Thoracic aorta (tissue), 2 donors: ENCODE measurements around the gene TAF7L. TPM values are rescaled to one million over a fixed set of nuclear protein-coding genes. Genes with fewer than 3 reads are reported as not detected.

ENCODE experiments used
- ATAC-seq: fragments of 150-250 bp; one replicate; pipeline ENCODE4 v1.8.0; 2017; ENCODE audit warnings: low read depth; ENCODE audit not compliant: insufficient number of reproducible peaks, low FRiP score
- DNase-seq: peaks from one replicate; pipeline ENCODE4 v3.0.0-alpha.2; 2020; ENCODE audit warnings: low spot score
- H3K27ac ChIP-seq, 2 donors: fragments of 200-600 bp; sonication (generic); 1 replicate in 1 of 2; 2 replicates in 1 of 2; pipeline ENCODE4 v1.5.1; 2016; ENCODE audit warnings: mild to moderate bottlenecking in 2 of 2, moderate library complexity in 2 of 2
- H3K27me3 ChIP-seq: fragments of 200-600 bp; sonication (generic); replicated peaks from 2 replicates; pipeline ENCODE4 v1.6.0; 2016; ENCODE audit warnings: mild to moderate bottlenecking; ENCODE audit not compliant: insufficient read depth
- H3K36me3 ChIP-seq: fragments of 200-600 bp; sonication (generic); one replicate; pipeline ENCODE4 v1.5.1; 2016
- H3K4me1 ChIP-seq, 2 donors: fragments of 200-600 bp; sonication (generic); 1 replicate in 1 of 2; 2 replicates in 1 of 2; pipeline versions ENCODE4 v1.5.1 to v1.6.0; 2016; ENCODE audit warnings: low read depth in 2 of 2, mild to moderate bottlenecking in 1 of 2; ENCODE audit not compliant: control insufficient read depth in 1 of 2
- H3K4me3 ChIP-seq: fragments of 200-600 bp; sonication (generic); 2 replicates; pipeline ENCODE4 v1.5.1; 2016; ENCODE audit warnings: mild to moderate bottlenecking
- H3K9me3 ChIP-seq: fragments of 200-600 bp; sonication (generic); 2 replicates; pipeline ENCODE4 v1.5.1; 2016
- total RNA-seq, 2 donors: library from RNA; depleted of rRNA; stranded (reverse); fragments of >200 nt; gene quantifications; one replicate each; pipeline versions ENCODE4 v1.1.0 to v1.2.3, GENCODE V29; 2016
- TF ChIP-seq, protein P1 (sequence below): fragments of 200-600 bp; sonication (generic); IDR thresholded peaks from one replicate; pipeline ENCODE4 v1.5.1; 2019; ENCODE audit warnings: antibody characterized with exemption

Gene TAF7L
- total RNA-seq, 2 donors from 2014 or later = not detected

DNA sequence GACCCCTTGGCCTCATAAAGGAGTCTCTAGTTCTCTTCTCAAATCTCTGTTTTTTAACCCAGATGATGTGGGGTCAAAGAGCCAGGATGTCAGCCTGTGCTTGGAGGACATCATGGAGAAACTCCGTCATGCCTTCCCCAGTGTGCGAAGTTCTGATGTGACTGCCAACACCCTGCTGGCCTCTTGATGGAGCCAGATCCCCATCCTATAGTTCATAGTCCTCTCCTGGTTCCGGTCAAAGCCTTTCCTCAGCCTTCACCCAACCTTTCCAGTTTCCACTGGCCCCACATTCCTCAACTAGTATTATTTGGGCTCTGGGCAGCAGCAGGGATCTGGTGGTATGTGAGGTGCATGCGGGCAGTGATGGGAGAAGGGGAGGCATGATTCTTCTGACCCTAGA is 30.7 kb downstream of the TAF7L start:
- TF ChIP-seq, protein P1, sequence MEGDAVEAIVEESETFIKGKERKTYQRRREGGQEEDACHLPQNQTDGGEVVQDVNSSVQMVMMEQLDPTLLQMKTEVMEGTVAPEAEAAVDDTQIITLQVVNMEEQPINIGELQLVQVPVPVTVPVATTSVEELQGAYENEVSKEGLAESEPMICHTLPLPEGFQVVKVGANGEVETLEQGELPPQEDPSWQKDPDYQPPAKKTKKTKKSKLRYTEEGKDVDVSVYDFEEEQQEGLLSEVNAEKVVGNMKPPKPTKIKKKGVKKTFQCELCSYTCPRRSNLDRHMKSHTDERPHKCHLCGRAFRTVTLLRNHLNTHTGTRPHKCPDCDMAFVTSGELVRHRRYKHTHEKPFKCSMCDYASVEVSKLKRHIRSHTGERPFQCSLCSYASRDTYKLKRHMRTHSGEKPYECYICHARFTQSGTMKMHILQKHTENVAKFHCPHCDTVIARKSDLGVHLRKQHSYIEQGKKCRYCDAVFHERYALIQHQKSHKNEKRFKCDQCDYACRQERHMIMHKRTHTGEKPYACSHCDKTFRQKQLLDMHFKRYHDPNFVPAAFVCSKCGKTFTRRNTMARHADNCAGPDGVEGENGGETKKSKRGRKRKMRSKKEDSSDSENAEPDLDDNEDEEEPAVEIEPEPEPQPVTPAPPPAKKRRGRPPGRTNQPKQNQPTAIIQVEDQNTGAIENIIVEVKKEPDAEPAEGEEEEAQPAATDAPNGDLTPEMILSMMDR = no peak
- Histone ChIP-seq H3K36me3 (no peaks in the 10 kb centered on the region), H3K4me1 (no peaks in the 10 kb centered on the region), H3K9me3 (no peaks in the 10 kb centered on the region), H3K4me3 (no peak overlapping the region), H3K27me3 (no peaks in the 10 kb centered on the region), H3K27ac (no peak overlapping the region)
- DNase-seq (no peak), ATAC-seq (no peak)

DNA sequence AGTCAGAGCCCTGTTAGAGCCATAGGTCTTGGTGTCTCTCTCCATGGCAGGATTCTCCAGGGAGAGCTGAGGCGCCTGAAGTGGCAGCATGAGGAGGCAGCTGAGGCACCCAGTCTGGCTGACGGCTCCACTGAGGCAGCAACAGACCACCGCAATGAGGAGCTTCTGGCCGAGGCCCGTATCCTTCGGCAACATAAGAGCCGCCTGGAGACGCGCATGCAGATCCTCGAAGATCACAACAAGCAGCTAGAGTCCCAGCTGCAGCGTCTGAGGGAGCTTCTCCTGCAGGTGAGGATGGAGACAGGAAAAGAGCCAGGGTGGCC is 32.9 kb downstream of the TAF7L start:
- TF ChIP-seq, protein P1 = no peak

DNA sequence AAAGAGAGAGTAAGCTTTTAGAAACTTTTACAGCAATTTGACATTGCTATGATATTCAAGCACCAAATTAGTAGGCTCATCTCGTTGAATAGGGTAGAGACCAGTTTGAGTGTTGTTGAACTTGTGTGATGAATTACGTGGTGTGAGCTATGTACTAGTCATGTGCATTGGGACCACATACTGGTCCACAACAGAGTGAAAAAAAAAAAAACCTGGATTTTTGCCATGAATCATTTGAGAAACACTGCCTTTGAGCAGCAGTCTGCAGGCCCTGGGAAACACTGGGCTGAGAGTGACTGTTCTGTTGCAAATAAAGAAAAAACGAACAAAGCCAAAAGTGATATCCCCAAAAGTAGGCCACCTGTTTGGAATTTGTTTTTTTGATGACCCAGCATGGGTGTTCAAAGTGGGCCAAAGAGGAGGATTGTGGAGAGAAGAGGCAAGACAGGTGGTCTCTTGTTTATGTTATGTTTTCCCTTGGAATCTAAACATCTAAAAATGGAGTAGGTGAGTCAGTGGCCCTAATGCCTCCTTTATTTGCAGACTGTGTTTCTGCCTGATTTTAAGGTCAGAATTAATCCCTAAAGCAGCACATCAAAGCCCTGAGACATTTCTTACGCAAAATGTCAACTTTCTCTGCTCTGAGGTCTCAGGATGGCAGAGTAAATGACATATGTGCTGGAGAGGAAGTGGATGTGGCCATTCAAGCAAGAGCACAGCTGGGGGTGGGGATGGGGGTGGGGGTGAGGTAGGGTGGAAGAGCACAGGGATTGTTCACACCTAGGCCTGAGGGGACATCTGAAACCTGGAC is 33.5 kb downstream of the TAF7L start:
- Histone ChIP-seq H3K27me3 (no peaks in the 10 kb centered on the region), H3K27ac (no peak overlapping the region), H3K4me3 (no peak overlapping the region), H3K4me1 (no peaks in the 10 kb centered on the region), H3K9me3 (no peaks in the 10 kb centered on the region), H3K36me3 (no peaks in the 10 kb centered on the region)
- no peak for ATAC-seq
- TF ChIP-seq, protein P1 = no peak
- DNase-seq = no peak

More for the DNA sequence above, 32.9 kb downstream of the TAF7L start:
- no peaks in the 10 kb centered on the region for H3K9me3 ChIP-seq
- no peaks in the 10 kb centered on the region for H3K27me3 ChIP-seq
- H3K36me3 ChIP-seq = no peaks in the 10 kb centered on the region
- no peaks in the 10 kb centered on the region for H3K4me1 ChIP-seq
- no peak for ATAC-seq
- H3K27ac ChIP-seq = no peak overlapping the region
- DNase-seq = no peak
- H3K4me3 ChIP-seq = no peak overlapping the region

DNA sequence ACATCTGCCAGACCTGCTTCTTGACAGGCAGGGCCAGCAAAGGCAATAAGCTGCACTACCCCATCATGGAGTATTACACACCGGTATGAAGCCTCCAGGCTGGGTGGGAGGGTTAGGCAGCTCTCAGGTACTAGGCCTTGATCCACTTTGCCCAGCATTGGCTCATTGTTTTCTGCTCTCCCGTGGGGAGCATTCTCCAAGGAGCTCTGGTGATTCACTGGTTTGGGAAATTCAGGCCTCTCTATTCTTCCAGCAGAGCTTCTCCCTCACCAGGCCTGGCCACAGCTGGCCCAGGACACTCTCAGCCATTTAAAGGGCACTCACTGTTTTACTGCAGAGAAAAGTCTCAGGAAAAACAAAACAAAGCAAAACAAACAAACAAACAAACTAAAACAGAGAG is 38.5 kb downstream of the TAF7L start:
- no peak for ATAC-seq
- Histone ChIP-seq H3K4me1 (no peaks in the 10 kb centered on the region), H3K36me3 (no peaks in the 10 kb centered on the region), H3K4me3 (no peak overlapping the region), H3K9me3 (no peaks in the 10 kb centered on the region), H3K27ac (no peak overlapping the region), H3K27me3 (no peaks in the 10 kb centered on the region)
- TF ChIP-seq, protein P1 = no peak
- no peak for DNase-seq

DNA sequence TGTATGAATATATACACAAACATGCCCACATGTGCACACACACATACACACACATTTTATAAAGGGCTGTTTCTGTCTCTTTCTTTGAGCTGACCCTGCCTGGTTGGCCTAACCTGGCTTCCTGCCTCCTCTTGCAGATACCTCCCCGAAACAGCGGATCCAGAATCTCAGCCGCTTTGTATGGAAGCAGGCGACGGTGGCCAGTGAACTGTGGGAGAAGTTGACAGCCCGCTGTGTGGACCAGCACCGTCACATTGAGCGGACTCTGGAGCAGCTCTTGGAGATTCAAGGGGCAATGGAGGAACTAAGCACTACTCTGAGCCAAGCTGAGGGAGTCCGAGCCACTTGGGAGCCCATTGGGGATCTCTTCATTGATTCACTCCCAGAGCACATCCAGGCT is 49.6 kb downstream of the TAF7L start:
- TF ChIP-seq, protein P1 = no peak
- no peak for ATAC-seq
- Histone ChIP-seq H3K4me1 (no peaks in the 10 kb centered on the region), H3K36me3 (no peaks in the 10 kb centered on the region), H3K27ac (no peak overlapping the region), H3K4me3 (no peak overlapping the region), H3K27me3 (no peaks in the 10 kb centered on the region), H3K9me3 (no peaks in the 10 kb centered on the region)
- DNase-seq = no peak
